H1 (cell line): Measurements from ENCODE around the gene PEX1. TPM values are rescaled to one million over a fixed set of nuclear protein-coding genes. Genes with fewer than 3 reads are reported as not detected.

Experiments
- CBX8 ChIP-seq: fragments of 300-800, 300-1000 bp; sonication (generic); IDR thresholded peaks from 2 replicates; pipeline ENCODE4 v1.7.1; 2016; ENCODE audit warnings: low read depth, low read length, borderline replicate concordance
- POLR2AphosphoS5 ChIP-seq: IDR thresholded peaks from 2 replicates; pipeline ENCODE4 v1.6.1; 2011; ENCODE audit warnings: low read depth, low read length
- SAP30 ChIP-seq: fragments of 300-600 bp; sonication (generic); IDR thresholded peaks from 2 replicates; pipeline ENCODE4 v1.7.1; 2012; ENCODE audit warnings: low read length, moderate library complexity, mild to moderate bottlenecking, inconsistent platforms; ENCODE audit not compliant: insufficient read depth, insufficient replicate concordance
- SIN3A ChIP-seq, 2 experiments: IDR thresholded peaks in 1 of 2; conservative IDR thresholded peaks in 1 of 2; 2 replicates each; pipeline ENCODE4 v1.6.1; 2011 to 2012; ENCODE audit warnings: low read length in 2 of 2, improper control_type of control experiment in 1 of 2, low read depth in 1 of 2, mild to moderate bottlenecking in 1 of 2
- SUZ12 ChIP-seq: fragments of 200-600 bp; sonication (generic); IDR thresholded peaks from 2 replicates; pipeline ENCODE4 v1.6.1; 2012; ENCODE audit warnings: mild to moderate bottlenecking, inconsistent platforms, low read length, moderate library complexity, mixed read lengths
- TAF1 ChIP-seq: IDR thresholded peaks from 2 replicates; pipeline ENCODE4 v1.6.1; 2011; ENCODE audit warnings: mild to moderate bottlenecking, low read depth, low read length
- polyA plus RNA-seq, 7 experiments: library from polyadenylated mRNA; depleted of rRNA in 3 of 7; stranded (reverse) in 5 of 7; unstranded in 2 of 7; fragments of >200 nt in 5 of 7; fragments of 200-250 nt in 2 of 7; gene quantifications; 1 replicate in 5 of 7; 2 replicates in 1 of 7; 4 replicates in 1 of 7; pipeline versions ENCODE4 v1.2.1 to v1.2.3, GENCODE V29; 2011 to 2013; ENCODE audit warnings: missing spikeins in 2 of 7, mixed read lengths in 2 of 7
- total RNA-seq: library from RNA; stranded (reverse); fragmentation: NEBNext Ultra II Directional; extraction: Animal tissue kit (Norgen Biotek cat#: 25700); gene quantifications from 2 replicates; pipeline ENCODE4 v1.2.1, GENCODE V29; 2021
- TF ChIP-seq, protein P1 (sequence below): IDR thresholded peaks from 2 replicates; pipeline ENCODE4 v1.6.1; 2012; ENCODE audit warnings: inconsistent platforms

PEX1 gene
- total and polyA plus RNA-seq, 2 of the 8 experiments (the other 6 are each of a cell fraction or from before 2014, with no cell fraction given) = 16.4 to 23.9 TPM

DNA sequence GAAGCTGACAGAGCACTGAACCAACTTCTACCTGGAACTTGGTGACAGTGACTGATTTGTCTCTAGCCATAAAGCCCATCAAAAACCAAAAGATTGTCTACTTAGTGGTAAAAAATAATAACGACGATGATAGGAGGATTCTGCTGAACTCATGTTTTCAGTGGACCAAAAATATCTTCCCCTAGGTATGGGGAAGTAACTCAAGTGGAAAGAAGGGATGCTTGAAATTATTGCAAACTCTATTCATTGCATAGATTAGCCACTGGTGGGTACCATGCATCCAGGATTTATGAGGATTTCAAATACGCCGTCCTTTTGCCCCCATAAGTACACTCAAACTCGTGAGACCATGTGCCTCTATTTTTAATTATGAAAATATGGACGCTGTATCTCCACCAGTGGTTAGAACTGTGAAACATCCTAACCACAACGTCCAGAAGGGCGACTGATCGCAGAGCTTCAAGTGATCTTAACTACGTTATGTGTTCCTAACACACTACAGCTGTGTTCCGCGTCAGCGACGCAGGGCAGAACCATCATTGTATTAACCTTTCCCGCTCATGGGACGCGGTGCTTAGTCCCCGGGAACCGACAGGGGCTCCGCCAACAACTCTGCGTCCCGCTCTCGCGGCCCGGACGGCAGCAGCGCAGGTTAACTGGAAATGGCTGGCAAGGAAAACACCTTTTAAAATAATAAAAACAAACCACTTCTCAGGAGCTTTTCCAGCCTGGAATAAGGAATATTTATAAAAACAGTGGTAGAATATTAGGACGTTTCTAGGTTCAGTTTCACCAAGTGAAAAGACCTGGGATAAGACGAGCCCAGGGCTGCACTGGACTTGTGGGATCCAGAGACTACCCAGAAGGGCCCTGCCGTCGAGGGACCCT is 776 bp downstream of the PEX1 start (continued):
- TF ChIP-seq SUZ12 (no peak), CBX8 (no peak), SIN3A (conservative IDR thresholded peaks at IDR 0.05 in 1 of 2, IDR thresholded peaks at IDR 0.05 in 1 of 2; ENCODE audit: low read depth in 1 of 2, low read length in 2 of 2) (peak; percentile 54 to 74; a peak in 2 of 4 replicates), POLR2AphosphoS5 (peak; percentile 46; the same call in 1 of the 2 replicates), TAF1 (0 out of 2 replicates have a peak, but pooled peaks have one; percentile 51), SAP30 (peak; percentile 29)
- TF ChIP-seq, protein P1, sequence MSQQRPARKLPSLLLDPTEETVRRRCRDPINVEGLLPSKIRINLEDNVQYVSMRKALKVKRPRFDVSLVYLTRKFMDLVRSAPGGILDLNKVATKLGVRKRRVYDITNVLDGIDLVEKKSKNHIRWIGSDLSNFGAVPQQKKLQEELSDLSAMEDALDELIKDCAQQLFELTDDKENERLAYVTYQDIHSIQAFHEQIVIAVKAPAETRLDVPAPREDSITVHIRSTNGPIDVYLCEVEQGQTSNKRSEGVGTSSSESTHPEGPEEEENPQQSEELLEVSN = peak; percentile 65
- TF ChIP-seq, all 59 proteins: peak for 7
